K562 (cell line): ENCODE results near the gene UNC79. TPM values are rescaled to one million over a fixed set of nuclear protein-coding genes. Genes with fewer than 3 reads are reported as not detected.

Experiments used
- CHD7 ChIP-seq: fragments of 200-600 bp; sonication (generic); IDR thresholded peaks from one replicate; pipeline ENCODE4 v1.6.1; 2012; ENCODE audit warnings: mild to moderate bottlenecking, low read depth, low read length, inconsistent platforms
- MCM5 ChIP-seq: fragments of 450-650 bp; IDR thresholded peaks from 2 replicates; pipeline ENCODE4 v1.6.1; 2016; ENCODE audit warnings: low read depth
- ZNF12 ChIP-seq: sonication (generic); formaldehyde crosslinking; IDR thresholded peaks from 2 replicates; pipeline ENCODE4 v1.4.0; 2020; ENCODE audit warnings: mild to moderate bottlenecking, missing genetic modification reagents
- ZNF586 ChIP-seq: fragments of 450-650 bp; formaldehyde crosslinking; conservative IDR thresholded peaks from 2 replicates; pipeline ENCODE4 v1.4.0; 2020; ENCODE audit warnings: mild to moderate bottlenecking, moderate library complexity
- polyA plus RNA-seq, 8 experiments: library from polyadenylated mRNA; depleted of rRNA in 4 of 8; stranded (reverse) in 5 of 8; unstranded in 3 of 8; fragments of >200 nt; fragmentation: Nextera tagmentation in 2 of 8; fragmentation: Illumina TruSeq in 1 of 8; extraction: Ambion mirVana in 2 of 8; extraction: Trizol in 1 of 8; gene quantifications; 2 replicates each; pipeline versions ENCODE4 v1.2.1 to v1.2.3, GENCODE V29; 2011 to 2014; ENCODE audit warnings: inconsistent platforms in 1 of 8, missing spikeins in 1 of 8
- total RNA-seq, 7 experiments: library from RNA; depleted of rRNA in 6 of 7; stranded (reverse); fragments of >200 nt in 6 of 7; fragmentation: Illumina TruSeq in 2 of 7; extraction: Trizol in 2 of 7; gene quantifications; 2 replicates each; pipeline versions ENCODE4 v1.2.1 to v1.2.3, GENCODE V29; 2011 to 2021; ENCODE audit warnings: low replicate concordance in 1 of 7

UNC79 gene
- total and polyA plus RNA-seq, 9 of the 15 experiments (the other 6 are each of a cell fraction or from before 2014, with no cell fraction given): under 0.01 to 0.04 (median 0.01) TPM; not detected in 6

- TF ChIP-seq CHD7 (no peak), ZNF12 (CRISPR knock-in tag) (no peak), MCM5 (no peak), ZNF586 (no peak)
Measured at GRCh38 chr14:93723001-93723400, 292.3 kb downstream of the UNC79 start (continued).
